GM12873 (cell line): Measurements from ENCODE around the gene MED27.
A peak's percentile ranks its signal among the peaks of the same experiment; 100 is the strongest.

Source experiments
- CTCF ChIP-seq: IDR thresholded peaks from 2 replicates; pipeline ENCODE4 v1.5.1; 2012; ENCODE audit warnings: low read depth, mild to moderate bottlenecking, moderate library complexity, low read length, control low read depth; ENCODE audit not compliant: insufficient read depth; ENCODE audit errors: missing control alignments

Gene MED27

GRCh38 chr9:131960311-131960710 is 119.4 kb downstream of the MED27 start:
- no peak for TF ChIP-seq CTCF

GRCh38 chr9:131959887-131960286 is 119.8 kb downstream of the MED27 start:
- no peak for TF ChIP-seq CTCF

- TF ChIP-seq CTCF = no peak
Observed at GRCh38 chr9:131959056-131959455, 120.6 kb downstream of the MED27 start.

- TF ChIP-seq CTCF = peak; percentile 56
Observed at GRCh38 chr9:131954299-131954698, 125.4 kb downstream of the MED27 start.

- TF ChIP-seq CTCF = no peak
Observed at GRCh38 chr9:131951905-131952304, 127.8 kb downstream of the MED27 start.

- no peak for TF ChIP-seq CTCF
Observed at GRCh38 chr9:131951155-131951554, 128.5 kb downstream of the MED27 start.

- TF ChIP-seq CTCF = no peak
Observed at GRCh38 chr9:131950487-131950886, 129.2 kb downstream of the MED27 start.
